CD14-positive monocyte (primary cell): ENCODE results near the gene MSI2. TPM values are rescaled to one million over a fixed set of nuclear protein-coding genes. Genes with fewer than 3 reads are reported as not detected.

Experiments used
- DNase-seq, 3 donors: peaks; one replicate each; pipeline ENCODE4 v3.0.0-alpha.2; 2011 to 2022
- H2AFZ ChIP-seq: 2 replicates; pipeline ENCODE4 v1.6.0; 2012; ENCODE audit warnings: mild to moderate bottlenecking, low read depth, low read length, inconsistent platforms; ENCODE audit not compliant: insufficient read depth, poor library complexity, severe bottlenecking
- H3K27ac ChIP-seq, 2 donors: 1 replicate in 1 of 2; 2 replicates in 1 of 2; pipeline ENCODE4 v1.5.1; 2012 to 2013; ENCODE audit warnings: low read length in 2 of 2, control low read depth in 1 of 2, inconsistent platforms in 1 of 2, low read depth in 1 of 2, mild to moderate bottlenecking in 1 of 2
- H3K27me3 ChIP-seq, 2 donors: one replicate each; pipeline versions ENCODE4 v1.6.0 to v1.6.1; 2011 to 2013; ENCODE audit warnings: low read length in 2 of 2; ENCODE audit not compliant: control insufficient read depth in 2 of 2, insufficient read depth in 2 of 2
- H3K36me3 ChIP-seq, 2 donors: replicated peaks in 1 of 2; 1 replicate in 1 of 2; 2 replicates in 1 of 2; pipeline versions ENCODE4 v1.5.1 to v1.6.1; 2012 to 2013; ENCODE audit warnings: low read length in 2 of 2, control low read depth in 1 of 2, inconsistent platforms in 1 of 2, mild to moderate bottlenecking in 1 of 2; ENCODE audit not compliant: insufficient read depth in 2 of 2, control insufficient read depth in 1 of 2
- H3K4me1 ChIP-seq, 2 donors: 1 replicate in 1 of 2; 2 replicates in 1 of 2; pipeline versions ENCODE4 v1.5.1 to v1.6.1; 2012 to 2013; ENCODE audit warnings: low read length in 2 of 2, control low read depth in 1 of 2, inconsistent platforms in 1 of 2, mild to moderate bottlenecking in 1 of 2, moderate library complexity in 1 of 2; ENCODE audit not compliant: insufficient read depth in 2 of 2, control insufficient read depth in 1 of 2
- H3K4me2 ChIP-seq: replicated peaks from 2 replicates; pipeline ENCODE3; 2012; ENCODE audit warnings: low read length, moderate library complexity, mild to moderate bottlenecking; ENCODE audit not compliant: poor library complexity, severe bottlenecking; ENCODE audit errors: extremely low read depth
- H3K4me3 ChIP-seq, 3 experiments: fragments of 200-600 bp in 1 of 3; sonication (generic) in 1 of 3; replicated peaks in 1 of 3; 1 replicate in 2 of 3; 2 replicates in 1 of 3; pipeline ENCODE4 v1.5.1; 2011 to 2013; ENCODE audit warnings: low read length in 3 of 3, mild to moderate bottlenecking in 3 of 3, control low read depth in 2 of 3, low read depth in 2 of 3, inconsistent platforms in 1 of 3, moderate library complexity in 1 of 3
- H3K79me2 ChIP-seq: 2 replicates; pipeline ENCODE4 v1.6.0; 2012; ENCODE audit warnings: mild to moderate bottlenecking, control low read depth, inconsistent platforms, low read length, moderate library complexity; ENCODE audit not compliant: insufficient read depth
- H3K9ac ChIP-seq: 2 replicates; pipeline ENCODE4 v1.6.0; 2017; ENCODE audit warnings: low read length, mild to moderate bottlenecking; ENCODE audit not compliant: insufficient read depth, poor library complexity, severe bottlenecking
- H3K9me3 ChIP-seq, 2 donors: replicated peaks in 1 of 2; 1 replicate in 1 of 2; 2 replicates in 1 of 2; pipeline versions ENCODE4 v1.5.1 to v1.6.1; 2012 to 2013; ENCODE audit warnings: low read length in 2 of 2, control low read depth in 1 of 2; ENCODE audit not compliant: control insufficient read depth in 1 of 2, insufficient read depth in 1 of 2
- H4K20me1 ChIP-seq: 2 replicates; pipeline ENCODE4 v1.6.0; 2012; ENCODE audit warnings: mild to moderate bottlenecking, low read length, control low read depth, moderate library complexity; ENCODE audit not compliant: insufficient read depth
- H3K27ac Mint-ChIP-seq, 7 donors: one replicate each; pipeline ENCODE4 v1.8.0; 2020; ENCODE audit warnings: mild to moderate bottlenecking in 7 of 7, mixed read lengths in 7 of 7, moderate library complexity in 6 of 7, inconsistent platforms in 2 of 7
- H3K27me3 Mint-ChIP-seq, 3 donors: one replicate each; pipeline ENCODE4 v1.8.0; 2021 to 2022; ENCODE audit warnings: low read depth in 3 of 3, mild to moderate bottlenecking in 3 of 3, mixed read lengths in 3 of 3, moderate library complexity in 3 of 3, inconsistent platforms in 1 of 3
- H3K36me3 Mint-ChIP-seq, 2 donors: one replicate each; pipeline ENCODE4 v1.8.0; 2020; ENCODE audit warnings: mixed read lengths in 2 of 2, inconsistent platforms in 1 of 2, mild to moderate bottlenecking in 1 of 2
- H3K4me1 Mint-ChIP-seq: one replicate; pipeline ENCODE4 v1.8.0; 2020; ENCODE audit warnings: mild to moderate bottlenecking, mixed read lengths
- H3K4me3 Mint-ChIP-seq, 2 donors: one replicate each; pipeline ENCODE4 v1.8.0; 2020; ENCODE audit warnings: mild to moderate bottlenecking in 2 of 2, mixed read lengths in 2 of 2, moderate library complexity in 1 of 2
- H3K9me3 Mint-ChIP-seq, 7 donors: one replicate each; pipeline ENCODE4 v1.8.0; 2020 to 2022; ENCODE audit warnings: mixed read lengths in 7 of 7, mild to moderate bottlenecking in 6 of 7, moderate library complexity in 6 of 7, inconsistent platforms in 2 of 7
- CTCF ChIP-seq: fragments of 200-600 bp; IDR thresholded peaks from one replicate; pipeline ENCODE4 v1.8.0; 2022; ENCODE audit warnings: antibody characterized with exemption, mild to moderate bottlenecking
- WGBS: methylation state at CpG from one replicate; pipeline ENCODE4 v1.1.5; 2013; ENCODE audit warnings: missing lambda C conversion rate; ENCODE audit not compliant: insufficient coverage; 5-methylcytosine and 5-hydroxymethylcytosine counted together
- intact Hi-C, 2 donors: fragments of 100-400 bp; cut with micrococcal nuclease; formaldehyde crosslinking; loops; one replicate each; pipeline versions ENCODE4 v1.15.0 to v1.15.1; 2023
- polyA plus RNA-seq, 3 donors: library from polyadenylated mRNA; depleted of rRNA in 1 of 3; unstranded in 2 of 3; stranded (reverse) in 1 of 3; fragments of 300-500 nt in 2 of 3; fragments of >200 nt in 1 of 3; fragmentation: Illumina TruSeq in 2 of 3; gene quantifications; 1 replicate in 2 of 3; 2 replicates in 1 of 3; pipeline ENCODE4 v1.2.3, GENCODE V29; 2012 to 2021

MSI2 gene
- polyA plus RNA-seq, 3 donors, result 0.20 to 6.6 (median 0.37) TPM

- no peak for TF ChIP-seq CTCF
- H3K9me3 Mint-ChIP-seq, result peaks cover 0 to 26% (median 16%) of the 10 kb centered on the region in 7 donors
- H3K4me1 Mint-ChIP-seq, result peaks cover 8% of the 10 kb centered on the region
- Histone ChIP-seq H3K9me3 (peaks cover 0 to 9% of the 10 kb centered on the region in 2 donors), H3K27me3 (no peaks in the 10 kb centered on the region), H3K4me2 (no peak overlapping the region), H4K20me1 (no peaks in the 10 kb centered on the region), H3K4me3 (no peak overlapping the region), H3K4me1 (peaks cover 0 to 4% of the 10 kb centered on the region in 2 donors), H3K36me3 (no peaks in the 10 kb centered on the region), H3K27ac (no peak overlapping the region), H2AFZ (no peak overlapping the region), H3K79me2 (no peaks in the 10 kb centered on the region), H3K9ac (no peak overlapping the region)
- no peaks in the 10 kb centered on the region for H3K36me3 Mint-ChIP-seq
- 75% methylated on average over 1 of the region's 2 CpGs for WGBS
- peaks cover 0 to 5% (median 5%) of the 10 kb centered on the region in 3 donors for H3K27me3 Mint-ChIP-seq
- no peak overlapping the region for H3K27ac Mint-ChIP-seq
- H3K4me3 Mint-ChIP-seq, result no peak overlapping the region
- no peak for DNase-seq
- intact Hi-C loops, result no loop called here
Measured at GRCh38 chr17:57207396-57207795, 48.9 kb upstream of the MSI2 start.

GRCh38 chr17:57210224-57210553, 46.1 kb upstream of the MSI2 start:
- DNase-seq, result no peak
- H3K9me3 Mint-ChIP-seq, result peaks cover 3 to 30% (median 18%) of the 10 kb centered on the region in 7 donors

More at GRCh38 chr17:57210224-57210553, 46.1 kb upstream of the MSI2 start:
- Histone ChIP-seq H3K9me3 (peaks cover 0 to 9% of the 10 kb centered on the region in 2 donors), H3K9ac (no peak overlapping the region), H4K20me1 (no peaks in the 10 kb centered on the region), H3K27ac (no peak overlapping the region), H2AFZ (no peak overlapping the region), H3K27me3 (no peaks in the 10 kb centered on the region), H3K4me2 (no peak overlapping the region), H3K4me1 (peaks cover 0 to 4% of the 10 kb centered on the region in 2 donors), H3K36me3 (no peaks in the 10 kb centered on the region), H3K4me3 (no peak overlapping the region), H3K79me2 (no peaks in the 10 kb centered on the region)
- Mint-ChIP-seq H3K4me1 (peaks cover 8% of the 10 kb centered on the region), H3K27ac (no peak overlapping the region), H3K36me3 (no peaks in the 10 kb centered on the region), H3K4me3 (no peak overlapping the region), H3K27me3 (peaks cover 0 to 6% (median 4%) of the 10 kb centered on the region in 3 donors)
- intact Hi-C loops, result no loop called here
- no peak for TF ChIP-seq CTCF
